Measurements from ENCODE around the gene MRTFB.

The MRTFB gene

GRCh38 chr16:14112539-14112856 lies 41.4 kb downstream of the MRTFB start:
- Histone ChIP-seq H3F3A (ENCODE audit: insufficient read depth, low read length) (no peaks in the 10 kb centered on the region), H4K20me1 (ENCODE audit: insufficient read depth, low read length) (no peaks in the 10 kb centered on the region), H3K27ac (ENCODE audit: low read length) (no peak overlapping the region), H3K4me3 (ENCODE audit: low read length) (no peak overlapping the region), H3K4me1 (ENCODE audit: low read length) (no peaks in the 10 kb centered on the region), H3K9ac (ENCODE audit: low read length) (no peak overlapping the region), H3K9me2 (replicated peaks; ENCODE audit: insufficient read depth, low read length) (no peaks in the 10 kb centered on the region), H3K79me2 (ENCODE audit: low read length) (no peaks in the 10 kb centered on the region), H3K9me3 (replicated peaks; ENCODE audit: insufficient read depth, low read length) (no peaks in the 10 kb centered on the region), H3K27me3 (replicated peaks; ENCODE audit: insufficient read depth, low read length) (no peaks in the 10 kb centered on the region), H2AFZ (ENCODE audit: low read length) (no peak overlapping the region), H3K4me2 (ENCODE audit: low read depth, low read length) (no peak overlapping the region), H3K36me3 (replicated peaks; ENCODE audit: insufficient read depth, low read length) (no peaks in the 10 kb centered on the region)
- DNase-seq, result no peak
- TF ChIP-seq EZH2 (optimal IDR thresholded peaks at IDR 0.05; ENCODE audit: low read depth, low read length) (no peak), EZH2phosphoT487 (IDR thresholded peaks at IDR 0.05; ENCODE audit: low read length) (no peak), CTCF (IDR thresholded peaks at IDR 0.05; ENCODE audit: low read length) (no peak)

GRCh38 chr16:14113344-14113743 lies 42.2 kb downstream of the MRTFB start:
- no peaks in the 10 kb centered on the region for H3K79me2 ChIP-seq (ENCODE audit: low read length)
- H3K9me2 ChIP-seq (replicated peaks; ENCODE audit: insufficient read depth, low read length), result no peaks in the 10 kb centered on the region
- no peak overlapping the region for H3K9ac ChIP-seq (ENCODE audit: low read length)
- no peaks in the 10 kb centered on the region for H3F3A ChIP-seq (ENCODE audit: insufficient read depth, low read length)
- no peaks in the 10 kb centered on the region for H3K9me3 ChIP-seq (replicated peaks; ENCODE audit: insufficient read depth, low read length)
- no peak for TF ChIP-seq CTCF (IDR thresholded peaks at IDR 0.05; ENCODE audit: low read length)
- no peak for TF ChIP-seq EZH2 (optimal IDR thresholded peaks at IDR 0.05; ENCODE audit: low read depth, low read length)
- TF ChIP-seq EZH2phosphoT487 (IDR thresholded peaks at IDR 0.05; ENCODE audit: low read length), result no peak
- no peak overlapping the region for H3K27ac ChIP-seq (ENCODE audit: low read length)
- H4K20me1 ChIP-seq (ENCODE audit: insufficient read depth, low read length), result no peaks in the 10 kb centered on the region
- H3K4me1 ChIP-seq (ENCODE audit: low read length), result no peaks in the 10 kb centered on the region
- DNase-seq, result no peak
- H3K27me3 ChIP-seq (replicated peaks; ENCODE audit: insufficient read depth, low read length), result no peaks in the 10 kb centered on the region
- H3K36me3 ChIP-seq (replicated peaks; ENCODE audit: insufficient read depth, low read length), result no peaks in the 10 kb centered on the region
- H2AFZ ChIP-seq (ENCODE audit: low read length), result no peak overlapping the region
- H3K4me3 ChIP-seq (ENCODE audit: low read length), result no peak overlapping the region
- H3K4me2 ChIP-seq (ENCODE audit: low read depth, low read length), result no peak overlapping the region

- no peak for TF ChIP-seq CTCF (IDR thresholded peaks at IDR 0.05; ENCODE audit: low read length)
- TF ChIP-seq EZH2phosphoT487 (IDR thresholded peaks at IDR 0.05; ENCODE audit: low read length), result no peak
- no peak for TF ChIP-seq EZH2 (optimal IDR thresholded peaks at IDR 0.05; ENCODE audit: low read depth, low read length)
- H3K9ac ChIP-seq (ENCODE audit: low read length), result no peak overlapping the region
- no peak overlapping the region for H3K4me3 ChIP-seq (ENCODE audit: low read length)
- no peak for DNase-seq
- H3K79me2 ChIP-seq (ENCODE audit: low read length), result no peaks in the 10 kb centered on the region
- H3K27me3 ChIP-seq (replicated peaks; ENCODE audit: insufficient read depth, low read length), result no peaks in the 10 kb centered on the region
- no peaks in the 10 kb centered on the region for H3F3A ChIP-seq (ENCODE audit: insufficient read depth, low read length)
- no peaks in the 10 kb centered on the region for H3K9me3 ChIP-seq (replicated peaks; ENCODE audit: insufficient read depth, low read length)
- no peaks in the 10 kb centered on the region for H4K20me1 ChIP-seq (ENCODE audit: insufficient read depth, low read length)
- no peaks in the 10 kb centered on the region for H3K9me2 ChIP-seq (replicated peaks; ENCODE audit: insufficient read depth, low read length)
- no peaks in the 10 kb centered on the region for H3K4me1 ChIP-seq (ENCODE audit: low read length)
- H3K36me3 ChIP-seq (replicated peaks; ENCODE audit: insufficient read depth, low read length), result no peaks in the 10 kb centered on the region
- H2AFZ ChIP-seq (ENCODE audit: low read length), result no peak overlapping the region
- no peak overlapping the region for H3K27ac ChIP-seq (ENCODE audit: low read length)
- H3K4me2 ChIP-seq (ENCODE audit: low read depth, low read length), result no peak overlapping the region
Measured at GRCh38 chr16:14117051-14117450, 45.9 kb downstream of the MRTFB start.
